HFFc6 (cell line): ENCODE results near the gene TSPAN12. TPM values are rescaled to one million over a fixed set of nuclear protein-coding genes. Genes with fewer than 3 reads are reported as not detected.

Source experiments
- DNase-seq: peaks from one replicate; pipeline ENCODE4 v3.0.0-alpha.2; 2018
- H3K27ac Mint-ChIP-seq: 2 replicates; pipeline ENCODE4 v1.8.0; 2020; ENCODE audit warnings: mild to moderate bottlenecking, mixed read lengths
- H3K27me3 Mint-ChIP-seq: 2 replicates; pipeline ENCODE4 v1.8.0; 2021; ENCODE audit warnings: mild to moderate bottlenecking, moderate library complexity, mixed read lengths; ENCODE audit not compliant: insufficient read depth
- H3K36me3 Mint-ChIP-seq: 2 replicates; pipeline ENCODE4 v1.8.0; 2021; ENCODE audit warnings: low read depth, mixed read lengths
- H3K4me1 Mint-ChIP-seq: 2 replicates; pipeline ENCODE4 v1.8.0; 2020; ENCODE audit warnings: low read depth, mixed read lengths
- H3K4me3 Mint-ChIP-seq: 2 replicates; pipeline ENCODE4 v1.8.0; 2020; ENCODE audit warnings: mild to moderate bottlenecking, moderate library complexity, mixed read lengths
- H3K9me3 Mint-ChIP-seq: 2 replicates; pipeline ENCODE4 v1.8.0; 2020; ENCODE audit warnings: mild to moderate bottlenecking, mixed read lengths
- total RNA-seq, 6 experiments: library from RNA; stranded (reverse); fragmentation: NEBNext Ultra II Directional; extraction: Animal tissue kit (Norgen Biotek cat#: 25700); gene quantifications; 2 replicates in 1 of 6; 3 replicates in 5 of 6; pipeline ENCODE4 v1.2.3, GENCODE V29; 2021
- TF ChIP-seq, protein P1 (sequence below): fragments of 200-600 bp; sonication (generic); IDR thresholded peaks from 2 replicates; pipeline ENCODE4 v1.5.0; 2021; ENCODE audit warnings: antibody characterized with exemption, mild to moderate bottlenecking

TSPAN12 gene
- total RNA-seq, 6 experiments from 2014 or later: 0.21 to 0.51 (median 0.40) TPM

GRCh38 chr7:120742372-120742771 is 115.6 kb downstream of the TSPAN12 start:
- Mint-ChIP-seq H3K27ac (no peak overlapping the region), H3K36me3 (no peaks in the 10 kb centered on the region), H3K4me3 (no peak overlapping the region), H3K9me3 (no peaks in the 10 kb centered on the region), H3K4me1 (no peaks in the 10 kb centered on the region), H3K27me3 (no peaks in the 10 kb centered on the region)
- TF ChIP-seq, protein P1, sequence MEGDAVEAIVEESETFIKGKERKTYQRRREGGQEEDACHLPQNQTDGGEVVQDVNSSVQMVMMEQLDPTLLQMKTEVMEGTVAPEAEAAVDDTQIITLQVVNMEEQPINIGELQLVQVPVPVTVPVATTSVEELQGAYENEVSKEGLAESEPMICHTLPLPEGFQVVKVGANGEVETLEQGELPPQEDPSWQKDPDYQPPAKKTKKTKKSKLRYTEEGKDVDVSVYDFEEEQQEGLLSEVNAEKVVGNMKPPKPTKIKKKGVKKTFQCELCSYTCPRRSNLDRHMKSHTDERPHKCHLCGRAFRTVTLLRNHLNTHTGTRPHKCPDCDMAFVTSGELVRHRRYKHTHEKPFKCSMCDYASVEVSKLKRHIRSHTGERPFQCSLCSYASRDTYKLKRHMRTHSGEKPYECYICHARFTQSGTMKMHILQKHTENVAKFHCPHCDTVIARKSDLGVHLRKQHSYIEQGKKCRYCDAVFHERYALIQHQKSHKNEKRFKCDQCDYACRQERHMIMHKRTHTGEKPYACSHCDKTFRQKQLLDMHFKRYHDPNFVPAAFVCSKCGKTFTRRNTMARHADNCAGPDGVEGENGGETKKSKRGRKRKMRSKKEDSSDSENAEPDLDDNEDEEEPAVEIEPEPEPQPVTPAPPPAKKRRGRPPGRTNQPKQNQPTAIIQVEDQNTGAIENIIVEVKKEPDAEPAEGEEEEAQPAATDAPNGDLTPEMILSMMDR: no peak
- DNase-seq: no peak

DNA sequence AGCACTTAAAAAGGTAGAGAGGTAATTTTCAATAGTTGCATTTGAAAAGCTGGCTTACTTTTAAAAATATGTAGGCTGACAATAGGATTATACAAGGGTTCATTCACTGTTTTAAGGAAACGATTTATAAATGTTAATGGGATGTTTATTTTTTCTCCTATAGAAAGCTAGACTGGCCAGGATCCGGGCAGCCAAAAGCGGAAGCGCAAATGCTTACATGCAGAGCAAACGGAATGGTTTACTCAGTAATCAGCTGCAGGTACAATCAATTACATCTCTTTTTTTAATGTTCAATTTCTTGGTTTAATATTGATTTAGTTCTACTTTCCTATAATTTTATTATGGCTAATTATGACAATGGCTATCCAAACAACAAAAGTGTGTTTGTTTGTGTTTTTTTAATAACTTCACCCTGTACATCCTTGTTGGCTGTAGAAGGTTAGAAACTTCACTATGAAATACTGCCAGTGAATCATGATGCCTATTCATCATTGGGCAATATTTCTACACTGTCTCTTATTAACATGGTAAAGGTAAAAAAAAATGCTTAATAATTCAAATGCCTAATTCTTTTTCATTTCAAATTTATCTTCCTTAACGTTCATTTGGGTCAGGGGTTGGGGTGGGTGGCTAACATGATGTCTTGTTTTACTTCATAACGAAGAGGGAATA is 116.4 kb downstream of the TSPAN12 start:
- H3K27me3 Mint-ChIP-seq: no peaks in the 10 kb centered on the region
- H3K4me1 Mint-ChIP-seq: no peaks in the 10 kb centered on the region
- no peaks in the 10 kb centered on the region for H3K36me3 Mint-ChIP-seq
- no peak for DNase-seq
- TF ChIP-seq, protein P1: no peak
- H3K4me3 Mint-ChIP-seq: no peak overlapping the region
- H3K27ac Mint-ChIP-seq: no peak overlapping the region
- H3K9me3 Mint-ChIP-seq: no peaks in the 10 kb centered on the region

DNA sequence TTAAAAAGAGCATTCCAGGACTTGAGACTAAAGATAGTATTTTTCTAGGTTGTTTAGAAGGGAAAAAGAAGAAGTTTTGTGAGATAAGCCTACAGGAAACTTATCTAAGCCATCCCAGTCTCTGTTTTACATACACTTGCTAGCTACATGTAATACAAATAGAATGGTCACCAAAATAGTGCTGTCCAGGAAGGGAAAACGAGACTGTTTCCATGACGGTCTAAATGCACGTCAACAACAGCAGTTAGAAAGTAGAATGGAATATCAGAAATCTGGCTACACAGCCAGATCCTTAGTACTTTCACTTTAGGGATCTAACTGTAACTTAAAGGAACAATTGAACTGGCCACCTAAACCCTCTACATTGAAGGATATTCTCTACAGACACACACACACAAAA is 117.6 kb downstream of the TSPAN12 start:
- TF ChIP-seq, protein P1: no peak
- Mint-ChIP-seq H3K4me1 (no peaks in the 10 kb centered on the region), H3K36me3 (no peaks in the 10 kb centered on the region), H3K27me3 (no peaks in the 10 kb centered on the region), H3K4me3 (no peak overlapping the region; the same call in 1 of the 2 replicates), H3K9me3 (no peaks in the 10 kb centered on the region), H3K27ac (no peak overlapping the region)
- no peak for DNase-seq

GRCh38 chr7:120738816-120739215 is 119.1 kb downstream of the TSPAN12 start:
- no peak overlapping the region for H3K4me3 Mint-ChIP-seq
- no peak overlapping the region for H3K27ac Mint-ChIP-seq
- H3K4me1 Mint-ChIP-seq: no peaks in the 10 kb centered on the region
- H3K27me3 Mint-ChIP-seq: no peaks in the 10 kb centered on the region
- TF ChIP-seq, protein P1: no peak
- H3K36me3 Mint-ChIP-seq: no peaks in the 10 kb centered on the region
- no peak for DNase-seq
- H3K9me3 Mint-ChIP-seq: no peaks in the 10 kb centered on the region

Other genes starting within 250 kb of the TSPAN12 start
- gene ING3, start 92.6 kb upstream of the TSPAN12 start, total RNA-seq: 10 to 100 TPM in 5 of 6 experiments, 1 to 10 TPM in 1; 9.8 to 15.0 (median 12.7) TPM
- 100 to 1,000 TPM in 2 of 6 experiments, 10 to 100 TPM in 4; 85.0 to 112 (median 95.9) TPM for gene CPED1, start 130.6 kb upstream of the TSPAN12 start, total RNA-seq